PC-9 (cell line): ENCODE results near the gene ZNF81. TPM values are rescaled to one million over a fixed set of nuclear protein-coding genes. Genes with fewer than 3 reads are reported as not detected.
"Not testable (repeated sequence)": the region's sequence is repeated elsewhere in the genome, so short reads cannot be mapped to it uniquely, and the experiment has no call there.

Experiments
- BruUV-seq: library from RNA; stranded (reverse); fragments of 400-500 nt; replicated peaks from 2 replicates; lab custom pipeline; 2021; lab: Mats Ljungman, UMichigan
- CTCF ChIA-PET: fragments of 300-600 bp; sonication (Branson Sonifier 250); formaldehyde crosslinking; loops from one replicate; lab custom pipeline; 2022; ENCODE audit warnings: antibody characterized with exemption; lab: Charles Lee
- POLR2A ChIA-PET: fragments of 300-600 bp; sonication (Branson Sonifier 250); formaldehyde crosslinking; loops from one replicate; lab custom pipeline; 2022; ENCODE audit warnings: antibody characterized with exemption; ENCODE audit not compliant: unreplicated experiment; lab: Charles Lee
- DNase-seq, 2 experiments: peaks; one replicate each; pipeline versions ENCODE4 v3.0.0 to v3.0.0-alpha.2; 2015 to 2022; ENCODE audit warnings: mixed read lengths in 1 of 2
- H2AFZ ChIP-seq: fragments of 200-600 bp; sonication (generic); 2 replicates; pipeline ENCODE4 v1.8.1; 2017; ENCODE audit warnings: antibody characterized with exemption
- H3F3A ChIP-seq: fragments of 200-600 bp; sonication (generic); 2 replicates; pipeline ENCODE4 v1.8.1; 2017; ENCODE audit warnings: antibody characterized with exemption, mild to moderate bottlenecking, low read depth; ENCODE audit not compliant: insufficient read depth
- H3K27ac ChIP-seq: fragments of 200-600 bp; sonication (generic); 2 replicates; pipeline ENCODE4 v1.6.1; 2016; ENCODE audit warnings: mixed run types
- H3K27me3 ChIP-seq: fragments of 200-600 bp; sonication (generic); 2 replicates; pipeline ENCODE4 v1.6.1; 2016; ENCODE audit warnings: low read depth, mixed run types; ENCODE audit not compliant: insufficient read depth
- H3K36me3 ChIP-seq: fragments of 200-600 bp; sonication (generic); 2 replicates; pipeline ENCODE4 v1.6.1; 2016; ENCODE audit warnings: low read depth, mixed run types
- H3K4me1 ChIP-seq: fragments of 200-600 bp; sonication (generic); replicated peaks from 2 replicates; pipeline ENCODE4 v1.6.1; 2016; ENCODE audit warnings: mixed run types; ENCODE audit not compliant: insufficient read depth
- H3K4me2 ChIP-seq: fragments of 200-600 bp; sonication (generic); 2 replicates; pipeline ENCODE4 v1.6.1; 2017; ENCODE audit warnings: mixed run types
- H3K4me3 ChIP-seq: fragments of 200-600 bp; sonication (generic); 2 replicates; pipeline ENCODE4 v1.6.1; 2016; ENCODE audit warnings: mixed run types
- H3K79me2 ChIP-seq: fragments of 200-600 bp; sonication (generic); 2 replicates; pipeline ENCODE4 v1.6.1; 2017; ENCODE audit warnings: low read depth, mixed run types
- H3K9me2 ChIP-seq: fragments of 200-600 bp; sonication (generic); 2 replicates; pipeline ENCODE4 v1.8.1; 2017; ENCODE audit warnings: mild to moderate bottlenecking; ENCODE audit not compliant: insufficient read depth
- H3K9me3 ChIP-seq: fragments of 200-600 bp; sonication (generic); 2 replicates; pipeline ENCODE4 v1.8.1; 2016; ENCODE audit warnings: low read depth; ENCODE audit not compliant: insufficient read depth
- H4K20me1 ChIP-seq: fragments of 200-600 bp; sonication (generic); 2 replicates; pipeline ENCODE4 v1.8.1; 2017; ENCODE audit not compliant: insufficient read depth
- CTCF ChIP-seq: fragments of 200-600 bp; sonication (generic); conservative IDR thresholded peaks from 2 replicates; pipeline ENCODE4 v1.6.1; 2017; ENCODE audit warnings: mixed run types, antibody characterized with exemption, mild to moderate bottlenecking, moderate library complexity
- EZH2 ChIP-seq: fragments of 200-600 bp; sonication (generic); IDR thresholded peaks from 2 replicates; pipeline ENCODE4 v1.8.0; 2017; ENCODE audit warnings: antibody characterized with exemption, low read depth
- intact Hi-C: fragments of 100-400 bp; cut with micrococcal nuclease; formaldehyde crosslinking; loops from one replicate; pipeline ENCODE4 v1.10.0; 2022; ENCODE audit not compliant: unreplicated experiment
- total RNA-seq: library from RNA; stranded (reverse); gene quantifications from 2 replicates; pipeline ENCODE4 v1.2.3, GENCODE V29; 2021

The ZNF81 gene
- total RNA-seq, 1 experiment from 2014 or later: 2.0 TPM

- no peaks in the 10 kb centered on the region for H3K4me1 ChIP-seq
- ChIA-PET CTCF (no interaction called here), POLR2A (no interaction called here)
- DNase-seq: no peak
- no peaks in the 10 kb centered on the region for H3K79me2 ChIP-seq
- no TSS peak for BruUV-seq
- H3K36me3 ChIP-seq: no peaks in the 10 kb centered on the region
- TF ChIP-seq CTCF (no peak), EZH2 (no peak)
- no peaks in the 10 kb centered on the region for H3K9me3 ChIP-seq
- intact Hi-C loops: no loop called here
- H3F3A ChIP-seq: no peaks in the 10 kb centered on the region
- H3K4me3 ChIP-seq: no peak overlapping the region
- H3K4me2 ChIP-seq: no peak overlapping the region
- no peaks in the 10 kb centered on the region for H3K9me2 ChIP-seq
- no peaks in the 10 kb centered on the region for H3K27me3 ChIP-seq
- H4K20me1 ChIP-seq: no peaks in the 10 kb centered on the region
- no peak overlapping the region for H2AFZ ChIP-seq
- H3K27ac ChIP-seq: no peak overlapping the region
These were observed 37.8 kb upstream of the ZNF81 start for GRCh38 chrX:47798861-47799260.

- Histone ChIP-seq H3K9me3 (no peaks in the 10 kb centered on the region), H3K79me2 (no peaks in the 10 kb centered on the region), H3K4me1 (no peaks in the 10 kb centered on the region), H2AFZ (no peak overlapping the region), H3K27me3 (no peaks in the 10 kb centered on the region), H3F3A (no peaks in the 10 kb centered on the region), H3K4me2 (no peak overlapping the region), H3K4me3 (no peak overlapping the region), H3K27ac (no peak overlapping the region), H4K20me1 (no peaks in the 10 kb centered on the region), H3K9me2 (no peaks in the 10 kb centered on the region), H3K36me3 (no peaks in the 10 kb centered on the region)
- BruUV-seq: no TSS peak
- CTCF ChIA-PET: no interaction called here
- no peak for TF ChIP-seq CTCF
- no peak for TF ChIP-seq EZH2
- intact Hi-C loops: no loop called here
- no peak for DNase-seq
- POLR2A ChIA-PET: no interaction called here
These were observed 34.1 kb upstream of the ZNF81 start for GRCh38 chrX:47802589-47802988.

GRCh38 chrX:47803103-47803502 is 33.6 kb upstream of the ZNF81 start:
- H3K4me1 ChIP-seq, H3K9me3 ChIP-seq, H3K4me2 ChIP-seq, H3K27ac ChIP-seq, CTCF ChIA-PET, H3K36me3 ChIP-seq, H3K9me2 ChIP-seq, intact Hi-C loops, POLR2A ChIA-PET, H3K27me3 ChIP-seq, H3K79me2 ChIP-seq, H3F3A ChIP-seq, BruUV-seq, H3K4me3 ChIP-seq, H4K20me1 ChIP-seq, H2AFZ ChIP-seq, DNase-seq: not testable (repeated sequence)

GRCh38 chrX:47804315-47804714 is 32.4 kb upstream of the ZNF81 start:
- Histone ChIP-seq H3K79me2 (no peaks in the 10 kb centered on the region), H3K36me3 (no peaks in the 10 kb centered on the region), H3F3A (no peaks in the 10 kb centered on the region), H2AFZ (no peak overlapping the region), H3K4me1 (no peaks in the 10 kb centered on the region), H3K9me2 (no peaks in the 10 kb centered on the region), H3K27me3 (no peaks in the 10 kb centered on the region), H3K4me3 (no peak overlapping the region), H3K9me3 (no peaks in the 10 kb centered on the region), H3K27ac (no peak overlapping the region), H3K4me2 (no peak overlapping the region), H4K20me1 (no peaks in the 10 kb centered on the region)
- DNase-seq: no peak
- intact Hi-C loops: no loop called here
- BruUV-seq: no TSS peak
- TF ChIP-seq EZH2 (no peak), CTCF (no peak)
- CTCF ChIA-PET: no interaction called here
- POLR2A ChIA-PET: no interaction called here

- H3K79me2 ChIP-seq, H3F3A ChIP-seq, BruUV-seq, H3K4me3 ChIP-seq, DNase-seq, H3K27ac ChIP-seq, intact Hi-C loops, H3K27me3 ChIP-seq, H3K4me1 ChIP-seq, H2AFZ ChIP-seq, H3K9me2 ChIP-seq, POLR2A ChIA-PET, H3K36me3 ChIP-seq, H3K9me3 ChIP-seq, CTCF ChIA-PET, H4K20me1 ChIP-seq, H3K4me2 ChIP-seq: not testable (repeated sequence)
These were observed 30.9 kb upstream of the ZNF81 start for GRCh38 chrX:47805844-47806243.
